LHCN-M2 (cell line): Measurements from ENCODE around the gene TMEM109. TPM values are rescaled to one million over a fixed set of nuclear protein-coding genes. Genes with fewer than 3 reads are reported as not detected.

Experiments used
- DNase-seq: peaks from one replicate; pipeline ENCODE4 v3.0.0-alpha.2; 2012; ENCODE audit warnings: low read depth
- total RNA-seq: library from RNA; depleted of rRNA; stranded (reverse); fragments of >200 nt; gene quantifications from 2 replicates; pipeline ENCODE4 v1.2.3, GENCODE V29; 2014

The TMEM109 gene
- total RNA-seq, 1 experiment from 2014 or later: 94.1 TPM

GRCh38 chr11:60910281-60910687 is 3.7 kb upstream of the TMEM109 start:
- DNase-seq: no peak

GRCh38 chr11:60910711-60911380 is 3.1 kb upstream of the TMEM109 start:
- no peak for DNase-seq

GRCh38 chr11:60912223-60912850 is 1.6 kb upstream of the TMEM109 start:
- DNase-seq: no peak

GRCh38 chr11:60912851-60913528 is 968 bp upstream of the TMEM109 start:
- DNase-seq: no peak

- peak; percentile 80 for DNase-seq
Measured at GRCh38 chr11:60914633-60915247, 782 bp downstream of the TMEM109 start.

GRCh38 chr11:60915248-60915914 is 1.4 kb downstream of the TMEM109 start:
- DNase-seq: peak; percentile 72

GRCh38 chr11:60916669-60917206 is 2.8 kb downstream of the TMEM109 start:
- DNase-seq: no peak

- no peak for DNase-seq
Measured at GRCh38 chr11:60917267-60917666, 3.3 kb downstream of the TMEM109 start.

- DNase-seq: no peak
Measured at GRCh38 chr11:60918251-60918938, 4.4 kb downstream of the TMEM109 start.

GRCh38 chr11:60918939-60919265 is 4.9 kb downstream of the TMEM109 start:
- DNase-seq: peak; percentile 56

GRCh38 chr11:60919320-60919719 is 5.4 kb downstream of the TMEM109 start:
- no peak for DNase-seq

GRCh38 chr11:60919956-60920355 is 6.0 kb downstream of the TMEM109 start:
- no peak for DNase-seq

- DNase-seq: no peak
Measured at GRCh38 chr11:60921259-60921658, 7.3 kb downstream of the TMEM109 start.

- DNase-seq: no peak
Measured at GRCh38 chr11:60921777-60922335, 7.9 kb downstream of the TMEM109 start.

GRCh38 chr11:60922906-60923305 is 8.9 kb downstream of the TMEM109 start:
- no peak for DNase-seq

- no peak for DNase-seq
Measured at GRCh38 chr11:60923326-60923725, 9.4 kb downstream of the TMEM109 start.

GRCh38 chr11:60923800-60924109 is 9.8 kb downstream of the TMEM109 start:
- no peak for DNase-seq

- DNase-seq: peak; percentile 63
Measured at GRCh38 chr11:60924110-60924905, 10.3 kb downstream of the TMEM109 start, which contains the start of gene TMEM132A. TMEM132A (plus strand) TSS chr11:60924460; CDS start chr11:60924634, 174 bp downstream.

- no peak for DNase-seq
Measured at GRCh38 chr11:60924906-60925853, 11.2 kb downstream of the TMEM109 start.
